ENCODE results near the gene CBX3. TPM values are rescaled to one million over a fixed set of nuclear protein-coding genes. Genes with fewer than 3 reads are reported as not detected.
"Not testable (repeated sequence)": the region's sequence is repeated elsewhere in the genome, so short reads cannot be mapped to it uniquely, and the experiment has no call there.

Gene CBX3
- total and polyA plus RNA-seq, 8 donors = 92.2 to 313 (median 273) TPM

GRCh38 chr7:26182706-26183105, 18.8 kb upstream of the CBX3 start:
- no peak for TF ChIP-seq CTCF (IDR thresholded peaks at IDR 0.05)
- Histone ChIP-seq H3K27me3 (no peaks in the 10 kb centered on the region), H3K4me1 (peaks cover 0 to 16% of the 10 kb centered on the region in 2 donors), H3K9me3 (no peaks in the 10 kb centered on the region), H3K4me3 (no peak overlapping the region), H3K36me3 (peaks cover 0 to 33% of the 10 kb centered on the region in 2 donors), H3K27ac (no peak overlapping the region)
- intact Hi-C loops (cut with DNase I) = no loop called here
- ATAC-seq (no peak), DNase-seq (no peak)

GRCh38 chr7:26183545-26184280, 17.8 kb upstream of the CBX3 start:
- H3K27ac ChIP-seq = peak overlapping the region in 1 of 2 donors; percentile 29
- peaks cover 0 to 43% of the 10 kb centered on the region in 2 donors for H3K36me3 ChIP-seq
- DNase-seq = no peak
- peaks cover 0 to 17% of the 10 kb centered on the region in 2 donors for H3K4me1 ChIP-seq
- H3K27me3 ChIP-seq = no peaks in the 10 kb centered on the region
- ATAC-seq = no peak
- no peaks in the 10 kb centered on the region for H3K9me3 ChIP-seq
- intact Hi-C loops (cut with DNase I) = no loop called here
- no peak for TF ChIP-seq CTCF (IDR thresholded peaks at IDR 0.05)
- H3K4me3 ChIP-seq = no peak overlapping the region

DNA sequence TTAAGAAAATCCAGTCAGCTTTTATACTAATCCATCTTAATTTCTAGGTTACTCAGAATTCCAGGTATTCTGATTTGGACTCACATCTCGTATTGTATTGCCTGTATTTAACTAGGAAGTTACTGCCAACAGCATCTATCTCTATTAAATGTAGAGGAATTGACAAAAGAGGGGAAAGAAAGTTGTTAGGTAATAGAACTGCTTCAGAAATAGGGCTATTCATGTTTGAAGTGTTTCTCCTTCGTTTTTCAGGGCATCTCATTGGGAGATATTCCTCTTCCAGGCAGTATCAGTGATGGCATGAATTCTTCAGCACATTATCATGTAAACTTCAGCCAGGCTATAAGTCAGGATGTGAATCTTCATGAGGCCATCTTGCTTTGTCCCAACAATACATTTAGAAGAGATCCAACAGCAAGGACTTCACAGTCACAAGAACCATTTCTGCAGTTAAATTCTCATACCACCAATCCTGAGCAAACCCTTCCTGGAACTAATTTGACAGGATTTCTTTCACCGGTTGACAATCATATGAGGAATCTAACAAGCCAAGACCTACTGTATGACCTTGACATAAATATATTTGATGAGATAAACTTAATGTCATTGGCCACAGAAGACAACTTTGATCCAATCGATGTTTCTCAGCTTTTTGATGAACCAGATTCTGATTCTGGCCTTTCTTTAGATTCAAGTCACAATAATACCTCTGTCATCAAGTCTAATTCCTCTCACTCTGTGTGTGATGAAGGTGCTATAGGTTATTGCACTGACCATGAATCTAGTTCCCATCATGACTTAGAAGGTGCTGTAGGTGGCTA, 17.1 kb upstream of the CBX3 start:
- Histone ChIP-seq H3K4me1 (peaks cover 0 to 24% of the 10 kb centered on the region in 2 donors), H3K27ac (peak overlapping the region in 1 of 2 donors; percentile 21), H3K36me3 (peaks cover 0 to 51% of the 10 kb centered on the region in 2 donors)
- H3K9me3 ChIP-seq; H3K27me3 ChIP-seq; ATAC-seq; intact Hi-C loops (cut with DNase I); H3K4me3 ChIP-seq; DNase-seq: not testable (repeated sequence)

DNA sequence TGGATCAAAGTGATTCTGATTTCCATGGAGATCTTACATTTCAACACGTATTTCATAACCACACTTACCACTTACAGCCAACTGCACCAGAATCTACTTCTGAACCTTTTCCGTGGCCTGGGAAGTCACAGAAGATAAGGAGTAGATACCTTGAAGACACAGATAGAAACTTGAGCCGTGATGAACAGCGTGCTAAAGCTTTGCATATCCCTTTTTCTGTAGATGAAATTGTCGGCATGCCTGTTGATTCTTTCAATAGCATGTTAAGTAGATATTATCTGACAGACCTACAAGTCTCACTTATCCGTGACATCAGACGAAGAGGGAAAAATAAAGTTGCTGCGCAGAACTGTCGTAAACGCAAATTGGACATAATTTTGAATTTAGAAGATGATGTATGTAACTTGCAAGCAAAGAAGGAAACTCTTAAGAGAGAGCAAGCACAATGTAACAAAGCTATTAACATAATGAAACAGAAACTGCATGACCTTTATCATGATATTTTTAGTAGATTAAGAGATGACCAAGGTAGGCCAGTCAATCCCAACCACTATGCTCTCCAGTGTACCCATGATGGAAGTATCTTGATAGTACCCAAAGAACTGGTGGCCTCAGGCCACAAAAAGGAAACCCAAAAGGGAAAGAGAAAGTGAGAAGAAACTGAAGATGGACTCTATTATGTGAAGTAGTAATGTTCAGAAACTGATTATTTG, 16.3 kb upstream of the CBX3 start:
- Histone ChIP-seq H3K4me3 (no peak overlapping the region), H3K4me1 (peaks cover 0 to 28% of the 10 kb centered on the region in 2 donors), H3K36me3 (peaks cover 0 to 59% of the 10 kb centered on the region in 2 donors), H3K9me3 (no peaks in the 10 kb centered on the region), H3K27ac (no peak overlapping the region), H3K27me3 (no peaks in the 10 kb centered on the region)
- no peak for DNase-seq
- intact Hi-C loops (cut with DNase I) = no loop called here
- no peak for ATAC-seq
- TF ChIP-seq CTCF (IDR thresholded peaks at IDR 0.05) = no peak

DNA sequence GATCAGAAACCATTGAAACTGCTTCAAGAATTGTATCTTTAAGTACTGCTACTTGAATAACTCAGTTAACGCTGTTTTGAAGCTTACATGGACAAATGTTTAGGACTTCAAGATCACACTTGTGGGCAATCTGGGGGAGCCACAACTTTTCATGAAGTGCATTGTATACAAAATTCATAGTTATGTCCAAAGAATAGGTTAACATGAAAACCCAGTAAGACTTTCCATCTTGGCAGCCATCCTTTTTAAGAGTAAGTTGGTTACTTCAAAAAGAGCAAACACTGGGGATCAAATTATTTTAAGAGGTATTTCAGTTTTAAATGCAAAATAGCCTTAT, 15.7 kb upstream of the CBX3 start:
- no peak for TF ChIP-seq CTCF (IDR thresholded peaks at IDR 0.05)
- peaks cover 0 to 64% of the 10 kb centered on the region in 2 donors for H3K36me3 ChIP-seq
- intact Hi-C loops (cut with DNase I) = no loop called here

More for the DNA sequence above, 15.7 kb upstream of the CBX3 start:
- Histone ChIP-seq H3K27ac (no peak overlapping the region), H3K4me3 (no peak overlapping the region), H3K9me3 (no peaks in the 10 kb centered on the region), H3K27me3 (no peaks in the 10 kb centered on the region), H3K4me1 (peaks cover 0 to 28% of the 10 kb centered on the region in 2 donors)
- no peak for DNase-seq
- no peak for ATAC-seq

Data from left lung (tissue), 10 donors.